HPDE6-E6E7 (cell line): ENCODE data around the gene ATP2C2.
"Not testable (repeated sequence)": the region's sequence is repeated elsewhere in the genome, so short reads cannot be mapped to it uniquely, and the experiment has no call there.

Source experiments
- DNase-seq: peaks from one replicate; pipeline ENCODE4 v3.0.0; 2011; ENCODE audit warnings: missing footprints; ENCODE audit errors: extremely low spot score

ATP2C2 gene

GRCh38 chr16:84396537-84397008, 28.2 kb downstream of the ATP2C2 start:
- DNase-seq, result peak; percentile 67

- no peak for DNase-seq
These were observed 28.8 kb downstream of the ATP2C2 start for GRCh38 chr16:84397090-84397489.

GRCh38 chr16:84398701-84399100, 30.4 kb downstream of the ATP2C2 start:
- DNase-seq, result no peak

- DNase-seq, result not testable (repeated sequence)
These were observed 31.6 kb downstream of the ATP2C2 start for GRCh38 chr16:84399912-84400311.

- not testable (repeated sequence) for DNase-seq
These were observed 35.1 kb downstream of the ATP2C2 start for GRCh38 chr16:84403435-84403834.

GRCh38 chr16:84404324-84404723, 36.0 kb downstream of the ATP2C2 start:
- no peak for DNase-seq

- no peak for DNase-seq
These were observed 36.8 kb downstream of the ATP2C2 start for GRCh38 chr16:84404936-84405639.

- DNase-seq, result no peak
These were observed 37.9 kb downstream of the ATP2C2 start for GRCh38 chr16:84406006-84406963.

GRCh38 chr16:84407588-84408313, 39.4 kb downstream of the ATP2C2 start:
- no peak for DNase-seq

- DNase-seq, result no peak
These were observed 40.0 kb downstream of the ATP2C2 start for GRCh38 chr16:84408314-84408690.

GRCh38 chr16:84408856-84409255, 40.5 kb downstream of the ATP2C2 start:
- DNase-seq, result no peak

- no peak for DNase-seq
These were observed 42.2 kb downstream of the ATP2C2 start for GRCh38 chr16:84410361-84411138.

GRCh38 chr16:84411768-84412167, 43.4 kb downstream of the ATP2C2 start:
- no peak for DNase-seq

GRCh38 chr16:84412262-84412661, 43.9 kb downstream of the ATP2C2 start:
- no peak for DNase-seq

GRCh38 chr16:84413244-84414004, 45.1 kb downstream of the ATP2C2 start:
- no peak for DNase-seq

GRCh38 chr16:84414789-84415326, 46.5 kb downstream of the ATP2C2 start:
- no peak for DNase-seq

- DNase-seq, result no peak
These were observed 48.3 kb downstream of the ATP2C2 start for GRCh38 chr16:84416407-84417321.

GRCh38 chr16:84418056-84418849, 49.9 kb downstream of the ATP2C2 start:
- DNase-seq, result no peak
